GM10248 (cell line): Measurements from ENCODE around the gene PPEF1.

Source experiments
- CTCF ChIA-PET: fragments of 300-600 bp; sonication (Branson Sonifier 250); formaldehyde crosslinking; extraction: SDS; loops from one replicate; lab custom pipeline; 2021; ENCODE audit warnings: antibody characterized with exemption; lab: Yijun Ruan, JAX
- POLR2A ChIA-PET: fragments of 350-650 bp; sonication (Branson Sonifier 250); formaldehyde crosslinking; extraction: SDS; loops from one replicate; lab custom pipeline; 2020; ENCODE audit warnings: antibody characterized with exemption; lab: Yijun Ruan, JAX
- DNase-seq: peaks from one replicate; pipeline ENCODE4 v3.0.0; 2012; ENCODE audit errors: extremely low spot score
- CTCF ChIP-seq: IDR thresholded peaks from 2 replicates; pipeline ENCODE4 v1.5.1; 2012; ENCODE audit warnings: mild to moderate bottlenecking, low read depth; ENCODE audit errors: extremely low read depth, missing control alignments, control extremely low read depth

PPEF1 gene

GRCh38 chrX:18864390-18864920 is 157.0 kb downstream of the PPEF1 start:
- POLR2A ChIA-PET = no interaction called here
- no peak for TF ChIP-seq CTCF
- no peak for DNase-seq
- CTCF ChIA-PET = interaction anchor here (1.1 kb wide), 1 partner anchor 22 kb away, joined by 3 read pairs; no protein-coding TSS in a partner anchor

- no peak for DNase-seq
- no peak for TF ChIP-seq CTCF
- CTCF ChIA-PET = interaction anchor here (0.9 kb wide), 1 partner anchor 31 kb away, joined by 3 read pairs; no protein-coding TSS in a partner anchor
- POLR2A ChIA-PET = interaction anchor here (0.6 kb wide), 1 partner anchor 127 kb away, joined by 12 read pairs; no protein-coding TSS in a partner anchor
Measured at GRCh38 chrX:18871161-18871890, 163.9 kb downstream of the PPEF1 start.

GRCh38 chrX:18871970-18872369 is 164.5 kb downstream of the PPEF1 start:
- TF ChIP-seq CTCF = no peak
- POLR2A ChIA-PET = no interaction called here
- CTCF ChIA-PET = interaction anchor here (0.9 kb wide), 1 partner anchor 31 kb away, joined by 3 read pairs; no protein-coding TSS in a partner anchor
- DNase-seq = no peak

GRCh38 chrX:18872621-18873020 is 165.2 kb downstream of the PPEF1 start:
- DNase-seq = no peak
- no peak for TF ChIP-seq CTCF
- ChIA-PET POLR2A (interaction anchor here (0.5 kb wide), 1 partner anchor 906 kb away, joined by 7 read pairs; no protein-coding TSS in a partner anchor), CTCF (no interaction called here)

- DNase-seq = no peak
- CTCF ChIA-PET = no interaction called here
Measured at GRCh38 chrX:18873189-18873791, 165.8 kb downstream of the PPEF1 start.

More at GRCh38 chrX:18873189-18873791, 165.8 kb downstream of the PPEF1 start:
- TF ChIP-seq CTCF = no peak
- POLR2A ChIA-PET = interaction anchor here (0.5 kb wide), 1 partner anchor 906 kb away, joined by 7 read pairs; no protein-coding TSS in a partner anchor
